H1 (cell line): ENCODE data around the gene MACROD2.

Experiments
- CEBPB ChIP-seq: IDR thresholded peaks from 2 replicates; pipeline ENCODE4 v1.6.1; 2012; ENCODE audit warnings: low read depth, low read length
- EP300 ChIP-seq, 2 experiments: IDR thresholded peaks; 1 replicate in 1 of 2; 2 replicates in 1 of 2; pipeline ENCODE4 v1.6.1; 2011 to 2012; ENCODE audit warnings: low read depth in 2 of 2, low read length in 2 of 2, mild to moderate bottlenecking in 2 of 2, borderline replicate concordance in 1 of 2, inconsistent platforms in 1 of 2, moderate library complexity in 1 of 2
- NANOG ChIP-seq: IDR thresholded peaks from 2 replicates; pipeline ENCODE4 v1.6.1; 2011; ENCODE audit warnings: low read length, low read depth, mild to moderate bottlenecking, inconsistent platforms; ENCODE audit not compliant: insufficient read depth, poor library complexity, severe bottlenecking
- POLR2A ChIP-seq, 2 experiments: IDR thresholded peaks; 1 replicate in 1 of 2; 2 replicates in 1 of 2; pipeline ENCODE4 v1.6.1; 2011; ENCODE audit warnings: low read depth in 2 of 2, low read length in 2 of 2, mild to moderate bottlenecking in 2 of 2; ENCODE audit errors: control extremely low read depth in 1 of 2
- SIRT6 ChIP-seq: IDR thresholded peaks from one replicate; pipeline ENCODE4 v1.7.1; 2012; ENCODE audit warnings: low read length, inconsistent platforms
- SP2 ChIP-seq: IDR thresholded peaks from 2 replicates; pipeline ENCODE4 v1.6.1; 2012; ENCODE audit warnings: mild to moderate bottlenecking, low read length, inconsistent platforms
- SUZ12 ChIP-seq: fragments of 200-600 bp; sonication (generic); IDR thresholded peaks from 2 replicates; pipeline ENCODE4 v1.6.1; 2012; ENCODE audit warnings: mild to moderate bottlenecking, inconsistent platforms, low read length, moderate library complexity, mixed read lengths
- TCF12 ChIP-seq: IDR thresholded peaks from 2 replicates; pipeline ENCODE4 v1.6.1; 2011; ENCODE audit warnings: low read depth, mild to moderate bottlenecking, low read length
- TF ChIP-seq, protein P1 (sequence below), 3 experiments: IDR thresholded peaks; 1 replicate in 2 of 3; 2 replicates in 1 of 3; pipeline versions ENCODE4 v1.5.1 to v1.6.1; 2011; ENCODE audit warnings: low read length in 3 of 3, mild to moderate bottlenecking in 3 of 3, inconsistent platforms in 2 of 3, low read depth in 1 of 3, moderate library complexity in 1 of 3; ENCODE audit not compliant: insufficient read depth in 1 of 3; ENCODE audit errors: control extremely low read depth in 1 of 3
- TF ChIP-seq, protein P2 (sequence below): IDR thresholded peaks from 2 replicates; pipeline ENCODE4 v1.6.1; 2012; ENCODE audit warnings: inconsistent platforms

DNA sequence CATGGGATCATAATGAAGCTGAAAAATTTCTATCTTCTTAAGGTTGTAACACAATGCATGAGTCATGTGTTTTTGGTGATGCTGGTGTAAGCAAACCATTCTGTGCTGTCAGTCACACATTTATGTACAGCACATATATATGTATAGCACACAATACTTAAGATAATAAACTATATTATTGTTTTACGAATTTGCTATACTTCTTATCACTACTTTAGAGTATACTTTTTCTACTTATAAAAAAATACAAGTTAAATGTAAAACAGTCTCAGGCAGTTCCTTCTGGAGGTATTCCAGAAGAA lies 1262.2 kb downstream of the MACROD2 start:
- TF ChIP-seq SIRT6 (no peak), EP300 (IDR thresholded peaks at IDR 0.05; ENCODE audit: borderline replicate concordance in 1 of 2, low read depth in 2 of 2, low read length in 2 of 2) (no peak), TCF12 (no peak), NANOG (no peak), POLR2A (IDR thresholded peaks at IDR 0.05; ENCODE audit: control extremely low read depth in 1 of 2, low read depth in 2 of 2, low read length in 2 of 2) (no peak), SP2 (no peak), CEBPB (no peak), SUZ12 (no peak)
- TF ChIP-seq, protein P1, sequence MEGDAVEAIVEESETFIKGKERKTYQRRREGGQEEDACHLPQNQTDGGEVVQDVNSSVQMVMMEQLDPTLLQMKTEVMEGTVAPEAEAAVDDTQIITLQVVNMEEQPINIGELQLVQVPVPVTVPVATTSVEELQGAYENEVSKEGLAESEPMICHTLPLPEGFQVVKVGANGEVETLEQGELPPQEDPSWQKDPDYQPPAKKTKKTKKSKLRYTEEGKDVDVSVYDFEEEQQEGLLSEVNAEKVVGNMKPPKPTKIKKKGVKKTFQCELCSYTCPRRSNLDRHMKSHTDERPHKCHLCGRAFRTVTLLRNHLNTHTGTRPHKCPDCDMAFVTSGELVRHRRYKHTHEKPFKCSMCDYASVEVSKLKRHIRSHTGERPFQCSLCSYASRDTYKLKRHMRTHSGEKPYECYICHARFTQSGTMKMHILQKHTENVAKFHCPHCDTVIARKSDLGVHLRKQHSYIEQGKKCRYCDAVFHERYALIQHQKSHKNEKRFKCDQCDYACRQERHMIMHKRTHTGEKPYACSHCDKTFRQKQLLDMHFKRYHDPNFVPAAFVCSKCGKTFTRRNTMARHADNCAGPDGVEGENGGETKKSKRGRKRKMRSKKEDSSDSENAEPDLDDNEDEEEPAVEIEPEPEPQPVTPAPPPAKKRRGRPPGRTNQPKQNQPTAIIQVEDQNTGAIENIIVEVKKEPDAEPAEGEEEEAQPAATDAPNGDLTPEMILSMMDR (IDR thresholded peaks at IDR 0.05; ENCODE audit: control extremely low read depth in 1 of 3, insufficient read depth in 1 of 3, low read depth in 1 of 3, low read length in 3 of 3): no peak
- TF ChIP-seq, protein P2, sequence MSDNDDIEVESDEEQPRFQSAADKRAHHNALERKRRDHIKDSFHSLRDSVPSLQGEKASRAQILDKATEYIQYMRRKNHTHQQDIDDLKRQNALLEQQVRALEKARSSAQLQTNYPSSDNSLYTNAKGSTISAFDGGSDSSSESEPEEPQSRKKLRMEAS: no peak
